ENCODE data around the gene CCDC51.
"Not testable (repeated sequence)": the region's sequence is repeated elsewhere in the genome, so short reads cannot be mapped to it uniquely, and the experiment has no call there.

Gene CCDC51

GRCh38 chr3:48408823-48409281 lies 31.1 kb downstream of the CCDC51 start:
- DNase-seq = no peak

- no peak for DNase-seq
Observed at GRCh38 chr3:48407542-48408099, 32.3 kb downstream of the CCDC51 start.

GRCh38 chr3:48406443-48407431 lies 33.2 kb downstream of the CCDC51 start:
- DNase-seq = no peak

GRCh38 chr3:48405971-48406370 lies 33.9 kb downstream of the CCDC51 start:
- no peak for DNase-seq

- DNase-seq = peak in 1 of 56 donors; percentile 8
Observed at GRCh38 chr3:48405343-48405881, 34.5 kb downstream of the CCDC51 start.

- DNase-seq = peak in 3 of 56 donors; percentile 8 to 15 (median 11)
Observed at GRCh38 chr3:48404440-48405342, 35.2 kb downstream of the CCDC51 start.

GRCh38 chr3:48403533-48404439 lies 36.1 kb downstream of the CCDC51 start:
- DNase-seq = no peak

GRCh38 chr3:48402907-48403306 lies 37.0 kb downstream of the CCDC51 start:
- no peak for DNase-seq

- peak in 6 of 56 donors; percentile 14 to 63 (median 32) for DNase-seq
Observed at GRCh38 chr3:48402281-48402732, 37.6 kb downstream of the CCDC51 start.

- DNase-seq = not testable (repeated sequence)
Observed at GRCh38 chr3:48401434-48401901, 38.5 kb downstream of the CCDC51 start.

- DNase-seq = peak in 24 of 56 donors; percentile 4 to 70 (median 31)
Observed at GRCh38 chr3:48400824-48401433, 39.0 kb downstream of the CCDC51 start.

GRCh38 chr3:48399387-48400172 lies 40.3 kb downstream of the CCDC51 start:
- peak in 4 of 56 donors; percentile 4 to 28 (median 16) for DNase-seq

- peak in 1 of 56 donors; percentile 14 for DNase-seq
Observed at GRCh38 chr3:48398701-48399386, 41.1 kb downstream of the CCDC51 start.

GRCh38 chr3:48397767-48398681 lies 41.9 kb downstream of the CCDC51 start:
- no peak for DNase-seq

- no peak for DNase-seq
Observed at GRCh38 chr3:48395714-48396113, 44.2 kb downstream of the CCDC51 start.

GRCh38 chr3:48394391-48394790 lies 45.5 kb downstream of the CCDC51 start:
- DNase-seq = no peak

- no peak for DNase-seq
Observed at GRCh38 chr3:48388966-48389365, 51.0 kb downstream of the CCDC51 start.
